ENCODE data around the gene DCAF12. TPM values are rescaled to one million over a fixed set of nuclear protein-coding genes. Genes with fewer than 3 reads are reported as not detected.

DCAF12 gene
- total RNA-seq, 1 experiment from 2014 or later = 27.0 TPM

DNA sequence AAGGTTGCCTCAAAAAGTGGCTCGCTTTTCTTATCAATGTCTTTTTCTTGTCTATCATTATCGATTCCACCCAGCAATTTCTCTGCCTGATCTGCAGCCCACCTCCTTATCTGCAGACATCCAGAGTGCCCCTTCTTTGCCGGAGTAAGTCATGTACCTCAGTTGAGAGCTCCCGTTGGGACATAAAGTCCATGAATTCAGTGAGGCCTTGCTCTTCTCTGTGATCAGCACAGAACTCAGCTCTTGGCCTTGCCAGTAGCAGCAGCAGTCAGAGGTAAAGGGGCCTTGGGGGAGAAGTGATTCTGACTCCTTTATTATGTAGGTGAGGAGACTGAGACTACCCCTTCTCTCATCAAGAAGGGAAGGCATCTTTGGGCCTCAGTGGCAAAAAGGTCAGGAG is 24.9 kb upstream of the DCAF12 start:
- no peak overlapping the region for H3K27ac Mint-ChIP-seq
- POLR2A ChIA-PET = interaction anchor here (0.5 kb wide), 1 partner anchor 39 kb away, joined by 3 read pairs; no protein-coding TSS in a partner anchor

GRCh38 chr9:34145165-34145564 is 18.7 kb upstream of the DCAF12 start:
- H3K36me3 Mint-ChIP-seq = no peaks in the 10 kb centered on the region
- no peaks in the 10 kb centered on the region; the same call in 1 of the 2 replicates for H3K27me3 Mint-ChIP-seq (ENCODE audit: low read depth)
- peak; percentile 32; the same call in 1 of the 2 replicates for ATAC-seq
- no peaks in the 10 kb centered on the region for H3K9me3 Mint-ChIP-seq
- no peaks in the 10 kb centered on the region for H3K4me1 Mint-ChIP-seq
- H3K27ac Mint-ChIP-seq = peak overlapping the region; percentile 25; the same call in 1 of the 2 replicates
- no peak for DNase-seq (ENCODE audit: low spot score)
- ChIA-PET POLR2A (interaction anchor here (0.5 kb wide), 1 partner anchor 99 kb away, joined by 3 read pairs; no protein-coding TSS in a partner anchor), CTCF (interaction anchor here (0.8 to 1.1 kb wide), 2 partner anchors 11 to 259 kb away, joined by 3 to 5 read pairs; no protein-coding TSS in a partner anchor)
- no peak overlapping the region for H3K4me3 Mint-ChIP-seq
- TF ChIP-seq EMX1 (CRISPR knock-in tag; IDR thresholded peaks at IDR 0.05) (no peak), GRHL2 (CRISPR knock-in tag; IDR thresholded peaks at IDR 0.05; ENCODE audit: insufficient replicate concordance, severe bottlenecking) (no peak), ZNF281 (CRISPR knock-in tag; IDR thresholded peaks at IDR 0.05) (no peak), ZNF121 (CRISPR knock-in tag; IDR thresholded peaks at IDR 0.05) (no peak), ZNF232 (CRISPR knock-in tag; IDR thresholded peaks at IDR 0.05) (no peak), NFATC4 (CRISPR knock-in tag; IDR thresholded peaks at IDR 0.05) (no peak), NR1H2 (CRISPR knock-in tag; IDR thresholded peaks at IDR 0.05) (no peak), USF1 (CRISPR knock-in tag; IDR thresholded peaks at IDR 0.05) (no peak), SOX15 (CRISPR knock-in tag; IDR thresholded peaks at IDR 0.05) (no peak), CTCF (IDR thresholded peaks at IDR 0.05) (no peak), FOXK1 (CRISPR knock-in tag; IDR thresholded peaks at IDR 0.05) (no peak), FOXP4 (CRISPR knock-in tag; IDR thresholded peaks at IDR 0.05) (no peak)
- TF ChIP-seq, protein P1, sequence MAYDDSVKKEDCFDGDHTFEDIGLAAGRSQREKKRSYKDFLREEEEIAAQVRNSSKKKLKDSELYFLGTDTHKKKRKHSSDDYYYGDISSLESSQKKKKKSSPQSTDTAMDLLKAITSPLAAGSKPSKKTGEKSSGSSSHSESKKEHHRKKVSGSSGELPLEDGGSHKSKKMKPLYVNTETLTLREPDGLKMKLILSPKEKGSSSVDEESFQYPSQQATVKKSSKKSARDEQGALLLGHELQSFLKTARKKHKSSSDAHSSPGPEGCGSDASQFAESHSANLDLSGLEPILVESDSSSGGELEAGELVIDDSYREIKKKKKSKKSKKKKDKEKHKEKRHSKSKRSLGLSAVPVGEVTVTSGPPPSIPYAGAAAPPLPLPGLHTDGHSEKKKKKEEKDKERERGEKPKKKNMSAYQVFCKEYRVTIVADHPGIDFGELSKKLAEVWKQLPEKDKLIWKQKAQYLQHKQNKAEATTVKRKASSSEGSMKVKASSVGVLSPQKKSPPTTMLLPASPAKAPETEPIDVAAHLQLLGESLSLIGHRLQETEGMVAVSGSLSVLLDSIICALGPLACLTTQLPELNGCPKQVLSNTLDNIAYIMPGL (CRISPR knock-in tag; IDR thresholded peaks at IDR 0.05) = no peak
- TF ChIP-seq, protein P2, sequence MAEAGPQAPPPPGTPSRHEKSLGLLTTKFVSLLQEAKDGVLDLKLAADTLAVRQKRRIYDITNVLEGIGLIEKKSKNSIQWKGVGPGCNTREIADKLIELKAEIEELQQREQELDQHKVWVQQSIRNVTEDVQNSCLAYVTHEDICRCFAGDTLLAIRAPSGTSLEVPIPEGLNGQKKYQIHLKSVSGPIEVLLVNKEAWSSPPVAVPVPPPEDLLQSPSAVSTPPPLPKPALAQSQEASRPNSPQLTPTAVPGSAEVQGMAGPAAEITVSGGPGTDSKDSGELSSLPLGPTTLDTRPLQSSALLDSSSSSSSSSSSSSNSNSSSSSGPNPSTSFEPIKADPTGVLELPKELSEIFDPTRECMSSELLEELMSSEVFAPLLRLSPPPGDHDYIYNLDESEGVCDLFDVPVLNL (CRISPR knock-in tag; IDR thresholded peaks at IDR 0.05; ENCODE audit: borderline replicate concordance, low read depth) = no peak

More for the DNA sequence above, 24.9 kb upstream of the DCAF12 start:
- Mint-ChIP-seq H3K4me1 (peaks cover 13% of the 10 kb centered on the region), H3K9me3 (no peaks in the 10 kb centered on the region), H3K27me3 (ENCODE audit: low read depth) (no peaks in the 10 kb centered on the region), H3K36me3 (no peaks in the 10 kb centered on the region), H3K4me3 (no peak overlapping the region)
- CTCF ChIA-PET = interaction anchor here (1.1 to 2.1 kb wide), 2 partner anchors 12 to 226 kb away, joined by 3 to 8 read pairs; partner anchors contain the start of gene MYORG
- ATAC-seq = peak; percentile 72
- TF ChIP-seq, protein P3, sequence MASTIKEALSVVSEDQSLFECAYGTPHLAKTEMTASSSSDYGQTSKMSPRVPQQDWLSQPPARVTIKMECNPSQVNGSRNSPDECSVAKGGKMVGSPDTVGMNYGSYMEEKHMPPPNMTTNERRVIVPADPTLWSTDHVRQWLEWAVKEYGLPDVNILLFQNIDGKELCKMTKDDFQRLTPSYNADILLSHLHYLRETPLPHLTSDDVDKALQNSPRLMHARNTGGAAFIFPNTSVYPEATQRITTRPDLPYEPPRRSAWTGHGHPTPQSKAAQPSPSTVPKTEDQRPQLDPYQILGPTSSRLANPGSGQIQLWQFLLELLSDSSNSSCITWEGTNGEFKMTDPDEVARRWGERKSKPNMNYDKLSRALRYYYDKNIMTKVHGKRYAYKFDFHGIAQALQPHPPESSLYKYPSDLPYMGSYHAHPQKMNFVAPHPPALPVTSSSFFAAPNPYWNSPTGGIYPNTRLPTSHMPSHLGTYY (CRISPR knock-in tag; IDR thresholded peaks at IDR 0.05) = no peak
- TF ChIP-seq ZNF423 (CRISPR knock-in tag; IDR thresholded peaks at IDR 0.05) (no peak), ZNF138 (CRISPR knock-in tag; conservative IDR thresholded peaks at IDR 0.05) (no peak), NFE2L1 (CRISPR knock-in tag; IDR thresholded peaks at IDR 0.05) (no peak), CBFB (CRISPR knock-in tag; IDR thresholded peaks at IDR 0.05; ENCODE audit: low read depth) (no peak), CREM (CRISPR knock-in tag; IDR thresholded peaks at IDR 0.05) (no peak), CDX4 (CRISPR knock-in tag; IDR thresholded peaks at IDR 0.05; ENCODE audit: borderline replicate concordance) (no peak), ZNF219 (CRISPR knock-in tag; IDR thresholded peaks at IDR 0.05; ENCODE audit: borderline replicate concordance) (no peak)
- TF ChIP-seq, protein P4, sequence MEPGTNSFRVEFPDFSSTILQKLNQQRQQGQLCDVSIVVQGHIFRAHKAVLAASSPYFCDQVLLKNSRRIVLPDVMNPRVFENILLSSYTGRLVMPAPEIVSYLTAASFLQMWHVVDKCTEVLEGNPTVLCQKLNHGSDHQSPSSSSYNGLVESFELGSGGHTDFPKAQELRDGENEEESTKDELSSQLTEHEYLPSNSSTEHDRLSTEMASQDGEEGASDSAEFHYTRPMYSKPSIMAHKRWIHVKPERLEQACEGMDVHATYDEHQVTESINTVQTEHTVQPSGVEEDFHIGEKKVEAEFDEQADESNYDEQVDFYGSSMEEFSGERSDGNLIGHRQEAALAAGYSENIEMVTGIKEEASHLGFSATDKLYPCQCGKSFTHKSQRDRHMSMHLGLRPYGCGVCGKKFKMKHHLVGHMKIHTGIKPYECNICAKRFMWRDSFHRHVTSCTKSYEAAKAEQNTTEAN (CRISPR knock-in tag; IDR thresholded peaks at IDR 0.05) = no peak
- no peak for DNase-seq (ENCODE audit: low spot score)

Data from WTC11 (cell line).